IPS DF 19.7 (cell line): ENCODE measurements around the gene TBC1D16.

Source experiments
- DNase-seq: peaks from one replicate; pipeline ENCODE4 v3.0.0-alpha.2; 2013; ENCODE audit warnings: low read depth, low spot score

TBC1D16 gene

DNA sequence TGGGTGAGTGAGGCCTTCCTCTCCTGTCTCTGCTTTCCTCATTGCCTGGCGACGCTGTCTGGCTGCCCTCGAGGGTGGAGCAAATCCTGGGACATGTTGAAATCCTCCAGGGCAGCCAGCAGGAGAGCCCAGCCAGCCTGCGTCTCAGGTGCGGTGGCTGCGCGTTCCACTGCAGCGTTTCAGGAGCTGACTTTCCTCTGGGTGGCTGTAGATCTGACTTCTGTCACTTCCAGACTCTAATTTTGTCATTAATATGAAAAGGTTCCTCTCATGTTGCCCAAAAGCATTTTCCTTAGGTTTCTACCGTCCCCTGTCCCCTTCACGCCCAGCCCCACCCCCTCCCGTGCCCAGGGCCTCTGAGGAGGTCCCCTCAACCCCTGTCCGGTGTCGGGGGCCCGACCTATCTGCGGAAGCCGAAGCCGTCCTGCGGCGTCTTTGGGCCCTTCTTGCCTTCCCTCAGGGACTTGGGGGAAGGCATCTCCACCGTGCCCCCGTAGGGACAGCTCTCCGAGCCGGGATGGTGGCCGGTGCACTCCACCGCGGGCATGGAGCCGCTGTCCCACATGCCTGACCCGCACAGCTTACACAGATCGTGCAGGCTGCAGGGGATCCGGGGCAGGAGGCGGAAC, 95.1 kb downstream of the TBC1D16 start:
- no peak for DNase-seq

DNA sequence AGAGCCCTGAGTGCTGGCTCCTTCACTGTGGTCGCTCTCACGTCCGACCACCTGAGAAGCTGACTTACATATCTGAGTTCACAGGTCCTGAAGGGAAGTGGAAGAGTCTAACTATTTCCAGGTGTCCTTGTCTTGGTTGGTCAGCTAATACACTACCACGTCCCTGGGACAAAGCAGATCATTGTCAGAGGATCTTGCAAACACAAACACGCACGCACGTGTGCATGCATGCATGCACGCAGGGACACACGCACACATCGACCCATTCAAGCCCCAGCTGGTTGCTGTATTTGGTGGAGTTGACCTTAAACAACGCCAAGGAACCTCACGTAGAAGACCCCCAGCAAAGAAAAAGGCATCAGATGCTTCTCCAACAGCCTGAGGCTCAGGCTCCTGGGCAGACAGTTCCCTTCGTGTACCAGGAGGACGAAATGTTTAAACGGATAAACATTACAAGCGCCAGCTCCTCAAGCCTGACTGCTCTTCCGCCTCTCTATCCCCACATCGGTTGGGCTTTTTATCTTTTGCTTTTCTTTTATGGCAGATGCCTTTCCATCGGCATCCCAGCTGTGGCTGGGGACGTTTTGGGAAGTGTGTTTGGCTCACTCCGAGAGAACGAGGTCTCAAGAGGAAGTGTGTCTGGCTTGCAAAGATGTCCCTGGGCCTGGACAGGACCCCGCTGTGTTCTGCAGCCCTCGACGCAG, 95.8 kb downstream of the TBC1D16 start:
- DNase-seq = no peak

DNA sequence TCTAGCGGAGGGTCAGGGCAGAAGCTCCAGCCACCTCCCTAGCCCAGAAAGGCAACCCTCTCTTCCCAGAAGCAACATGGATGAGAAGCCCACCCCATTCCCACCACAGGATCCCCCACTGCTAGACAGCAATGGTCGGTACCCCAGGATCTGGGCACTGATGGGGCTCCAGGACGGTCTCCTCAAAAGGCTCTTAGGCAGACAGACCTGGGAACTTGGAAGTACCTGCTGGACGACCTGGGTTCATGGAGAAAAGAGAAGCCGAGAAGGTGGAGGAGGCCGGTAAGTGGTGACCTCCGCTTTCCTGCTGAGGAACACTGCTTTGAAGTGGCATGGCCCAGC, 96.6 kb downstream of the TBC1D16 start:
- DNase-seq = no peak

DNA sequence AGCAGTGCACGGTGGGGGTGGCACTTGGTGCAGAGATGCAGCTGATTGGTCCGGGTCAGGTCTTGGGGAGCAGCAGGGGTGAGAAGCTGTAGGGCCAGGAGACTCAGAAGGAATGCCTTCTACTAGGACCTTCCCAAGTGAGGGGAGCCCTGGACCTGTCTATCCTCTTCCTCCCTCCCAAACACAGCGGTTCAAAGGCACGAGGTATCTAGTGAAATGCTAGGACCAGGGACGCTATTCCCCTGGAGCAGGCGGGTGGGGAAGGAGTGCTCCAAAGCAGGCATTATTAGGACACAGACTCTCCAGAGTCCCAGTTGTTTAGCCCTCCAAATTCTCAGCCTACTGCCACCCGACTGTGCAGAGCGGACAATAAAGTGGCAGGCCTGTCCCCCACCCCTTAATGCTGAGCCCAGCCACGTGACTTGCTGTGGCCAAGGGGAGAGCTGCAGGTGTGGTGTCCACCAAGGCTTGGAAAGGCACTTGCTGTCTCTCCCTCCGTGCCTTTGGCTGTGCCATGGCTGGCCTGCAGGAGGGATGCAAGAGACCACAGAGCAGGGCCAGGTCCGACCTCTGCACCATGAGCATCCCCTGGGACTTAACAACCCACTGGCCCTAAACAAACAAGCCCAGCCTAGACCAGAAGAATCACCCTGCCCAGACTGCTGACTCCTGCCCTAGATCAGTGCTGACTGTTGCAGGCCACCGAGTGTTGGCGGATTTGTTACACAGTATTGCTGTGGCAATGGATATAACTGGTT, 97.2 kb downstream of the TBC1D16 start:
- no peak for DNase-seq

DNA sequence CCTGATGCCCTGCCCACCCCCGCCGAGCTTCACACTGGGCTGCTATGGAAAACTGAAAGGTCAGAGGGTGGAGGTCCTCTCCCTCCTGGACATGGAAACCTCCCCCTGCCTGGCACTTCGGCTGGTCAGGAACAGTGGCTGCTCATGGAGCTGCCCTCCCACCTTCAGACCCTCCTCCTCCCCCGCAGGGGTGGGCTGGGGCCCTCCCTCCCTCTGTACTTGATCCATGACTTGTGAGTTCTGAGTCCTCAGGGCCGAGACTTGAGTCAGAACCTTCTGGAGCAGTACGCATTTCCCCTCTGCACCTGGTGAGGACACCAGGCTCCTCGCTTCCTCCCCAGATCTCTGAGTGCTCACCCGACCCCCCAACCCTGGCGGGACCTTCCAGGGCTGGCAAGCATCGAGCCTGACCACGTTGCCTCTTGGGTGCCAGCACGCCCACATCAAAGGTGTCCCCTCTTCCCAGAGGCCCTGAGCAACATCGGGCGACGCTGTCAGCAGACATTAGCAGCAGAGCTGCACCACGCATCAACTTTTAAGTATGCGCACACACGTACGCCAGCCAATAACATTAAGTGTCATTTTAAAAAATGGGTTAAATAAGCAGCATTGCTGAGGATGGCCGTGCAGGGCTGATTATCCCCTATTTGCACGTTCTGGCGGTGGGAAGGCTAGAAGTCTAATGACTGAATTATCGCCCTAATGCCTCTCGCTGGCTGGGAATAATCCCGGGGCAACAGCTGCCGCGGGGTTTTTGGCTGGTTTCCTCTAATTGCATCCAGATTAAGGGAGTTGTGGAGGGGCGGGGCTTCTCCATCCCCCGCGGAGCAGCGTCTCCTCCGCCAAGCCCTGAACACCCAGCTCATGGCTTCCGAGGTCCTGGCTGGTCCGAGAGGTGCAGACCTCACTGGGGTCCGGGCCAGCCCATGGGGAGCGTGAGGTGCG, 98.0 kb downstream of the TBC1D16 start:
- no peak for DNase-seq

DNA sequence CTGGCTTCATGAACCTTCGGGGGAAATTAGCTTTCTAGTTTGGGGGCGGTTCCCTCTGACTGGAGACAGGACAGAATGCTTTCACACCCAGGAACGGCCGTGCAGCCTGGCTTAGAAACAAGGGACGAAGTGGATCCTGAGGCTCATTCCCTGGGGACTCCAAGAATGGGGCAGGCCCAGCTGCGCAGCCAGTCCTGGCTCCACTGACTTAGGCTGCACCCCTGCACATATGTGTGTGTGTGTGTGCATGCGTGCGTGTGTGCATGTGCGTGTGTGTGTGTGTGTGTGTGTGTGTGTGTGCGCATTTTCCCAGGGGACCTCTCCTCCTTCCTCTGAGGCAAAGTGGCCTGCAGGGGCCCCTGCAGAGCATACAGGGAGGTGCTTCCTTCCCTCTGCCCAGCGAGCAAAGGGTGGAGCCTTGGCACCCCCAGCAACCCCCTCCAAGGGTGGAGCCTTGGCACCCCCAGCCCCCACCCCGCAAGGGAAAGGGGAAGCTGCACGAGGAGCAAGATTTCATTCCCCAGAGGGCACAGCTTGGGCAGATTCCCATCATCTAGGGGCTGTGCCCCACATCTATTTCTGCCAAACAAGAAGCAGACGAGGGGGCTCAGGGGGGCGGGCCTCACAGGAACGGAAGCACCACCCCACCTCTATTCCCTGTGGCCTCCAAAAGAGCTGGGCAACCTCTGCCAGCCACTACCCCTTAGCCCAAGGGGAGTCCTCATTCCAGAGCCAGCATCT, 98.9 kb downstream of the TBC1D16 start:
- no peak for DNase-seq

DNA sequence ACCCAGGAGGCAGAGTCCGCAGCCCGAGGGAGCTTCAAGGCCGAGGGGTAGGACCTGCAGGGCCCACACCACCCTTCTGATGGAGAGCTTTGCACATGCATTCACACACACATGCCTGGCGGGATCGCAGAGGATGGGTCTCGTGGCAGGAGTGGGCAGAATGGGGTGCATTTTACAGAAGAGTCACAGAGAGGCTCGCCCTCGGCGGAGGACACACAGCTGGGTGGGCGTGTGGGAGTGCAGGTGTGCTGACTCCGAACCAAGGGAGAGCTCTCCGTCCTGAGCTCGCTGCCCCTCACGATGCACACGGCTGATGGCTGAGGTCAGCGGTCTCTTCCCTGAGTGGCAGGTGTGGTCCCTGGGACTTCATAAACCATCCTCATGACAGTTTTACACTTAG, 99.6 kb downstream of the TBC1D16 start:
- DNase-seq = no peak

DNA sequence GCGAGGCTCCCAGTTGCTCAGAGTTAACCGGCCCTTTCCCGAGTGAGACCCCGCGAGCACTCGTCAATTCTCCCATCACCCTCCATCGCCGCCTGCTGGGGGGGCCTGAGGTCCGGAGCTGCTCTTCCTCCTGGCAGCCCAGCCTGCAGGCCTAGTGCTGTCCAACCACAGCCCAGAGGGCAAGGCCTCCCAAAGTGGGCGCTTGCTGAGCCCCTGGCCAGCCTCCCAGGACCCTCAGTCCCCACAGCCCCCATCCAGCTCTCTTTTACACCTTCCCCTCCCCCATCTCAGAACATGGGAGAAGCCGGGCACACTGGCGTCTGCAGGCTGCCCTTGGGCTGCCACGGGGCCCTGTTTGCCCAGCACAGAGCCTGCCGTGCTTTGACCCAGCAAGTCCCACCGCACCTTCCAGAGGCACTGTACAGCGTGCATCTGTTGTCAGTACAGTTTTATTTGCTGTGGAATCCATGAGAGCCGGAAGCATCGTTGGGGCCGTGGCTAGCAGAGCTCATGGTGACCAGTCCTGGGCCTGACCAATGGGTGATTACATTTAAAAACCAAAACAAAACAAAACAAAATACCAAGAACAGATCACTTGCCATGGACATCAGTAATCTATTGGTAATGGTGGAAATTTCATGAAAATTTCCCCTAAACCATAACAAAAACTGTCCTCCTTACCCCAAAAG, 100.3 kb downstream of the TBC1D16 start:
- no peak for DNase-seq

DNA sequence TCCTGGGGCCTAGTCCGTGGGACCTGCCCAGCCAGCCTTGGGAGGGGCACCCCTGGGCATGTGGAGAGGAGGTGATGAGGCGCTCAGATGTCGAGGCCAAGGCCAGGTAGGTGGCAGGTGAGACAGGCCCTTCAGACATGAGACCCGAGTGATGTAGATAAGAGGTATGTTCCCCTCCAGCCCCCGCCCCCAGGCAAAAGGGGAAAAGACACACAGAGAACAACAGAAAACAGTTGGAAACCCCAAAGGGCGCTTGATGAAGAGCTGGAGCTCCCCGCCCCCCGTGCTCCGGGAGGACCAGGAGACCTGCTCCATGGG, 101.1 kb downstream of the TBC1D16 start:
- no peak for DNase-seq

DNA sequence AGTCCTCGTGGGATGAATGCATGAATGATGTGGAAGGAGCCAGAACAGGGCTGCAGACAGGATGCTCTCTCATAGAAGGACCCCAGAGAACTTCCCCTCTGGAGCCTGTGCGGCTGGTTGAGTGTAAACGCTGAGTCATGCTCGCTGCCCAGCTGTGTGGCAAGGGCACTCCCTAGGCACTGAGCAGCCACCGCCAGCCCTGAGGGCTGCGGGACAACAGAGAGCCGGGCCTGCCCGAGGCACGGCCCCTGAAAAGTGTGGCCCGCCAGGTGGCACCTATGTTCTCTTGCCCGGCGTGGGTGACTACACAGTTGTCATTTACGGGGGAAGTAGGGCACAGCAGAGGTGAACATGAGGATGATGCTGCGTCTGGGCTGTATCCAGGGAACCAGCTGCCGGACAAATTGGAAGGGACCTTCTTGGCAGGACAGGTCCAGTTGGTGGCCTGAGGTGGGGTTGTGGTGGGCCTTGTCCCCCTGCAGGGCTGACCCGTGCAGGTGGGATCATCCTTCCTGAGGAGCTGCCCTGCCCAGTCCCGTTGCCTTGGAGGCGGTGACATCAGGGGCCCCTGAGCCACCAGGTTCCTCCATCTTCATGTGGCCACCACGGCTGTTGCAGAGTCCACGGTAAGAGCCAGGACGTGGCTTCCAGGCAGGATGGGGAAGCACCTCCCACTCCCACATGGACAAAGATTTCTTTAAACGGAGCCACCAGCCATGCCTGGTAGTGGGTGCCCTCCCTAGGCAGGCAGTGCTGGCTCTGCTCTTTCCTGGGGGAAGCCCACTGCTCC, 101.6 kb downstream of the TBC1D16 start:
- DNase-seq = no peak

DNA sequence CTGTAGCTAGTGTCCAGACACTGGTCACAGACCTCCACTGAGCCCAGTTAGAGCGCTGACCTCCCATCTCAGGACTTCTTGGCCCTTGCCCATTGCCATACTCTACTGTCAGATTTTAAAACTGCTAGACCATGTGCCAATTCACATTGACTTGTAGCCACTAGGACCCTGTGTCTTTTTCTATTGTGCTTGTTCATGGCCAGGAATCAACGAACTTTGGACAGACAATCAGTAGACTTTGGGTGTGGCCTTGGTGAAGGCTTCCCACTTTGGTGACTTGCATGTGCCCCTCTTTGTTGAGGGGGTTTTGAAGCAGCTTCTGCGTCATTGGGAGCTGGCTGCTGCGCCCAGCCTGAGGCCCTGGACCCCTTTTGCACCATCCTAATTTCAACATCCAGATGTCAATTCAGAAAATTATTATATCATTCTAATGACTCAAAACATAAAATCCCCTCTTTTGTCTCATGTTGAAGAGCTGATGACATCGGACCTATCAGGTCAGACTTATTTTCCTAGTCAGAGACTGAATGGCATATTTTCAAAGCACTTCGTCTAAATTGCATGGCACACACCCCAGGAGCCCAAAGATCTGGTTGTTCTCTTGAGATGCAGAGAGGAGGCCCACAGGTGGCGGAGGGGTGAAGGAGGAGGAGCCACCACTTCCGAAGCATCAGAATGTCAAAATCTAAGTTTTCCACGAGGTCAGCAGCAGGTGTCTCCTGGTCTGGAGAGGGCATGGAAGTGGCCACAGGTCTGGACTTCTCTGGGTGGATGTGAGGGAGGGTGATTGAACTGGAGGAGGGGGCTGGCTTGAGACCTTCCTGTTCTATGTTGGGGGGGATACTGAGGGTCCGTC, 103.0 kb downstream of the TBC1D16 start:
- no peak for DNase-seq

DNA sequence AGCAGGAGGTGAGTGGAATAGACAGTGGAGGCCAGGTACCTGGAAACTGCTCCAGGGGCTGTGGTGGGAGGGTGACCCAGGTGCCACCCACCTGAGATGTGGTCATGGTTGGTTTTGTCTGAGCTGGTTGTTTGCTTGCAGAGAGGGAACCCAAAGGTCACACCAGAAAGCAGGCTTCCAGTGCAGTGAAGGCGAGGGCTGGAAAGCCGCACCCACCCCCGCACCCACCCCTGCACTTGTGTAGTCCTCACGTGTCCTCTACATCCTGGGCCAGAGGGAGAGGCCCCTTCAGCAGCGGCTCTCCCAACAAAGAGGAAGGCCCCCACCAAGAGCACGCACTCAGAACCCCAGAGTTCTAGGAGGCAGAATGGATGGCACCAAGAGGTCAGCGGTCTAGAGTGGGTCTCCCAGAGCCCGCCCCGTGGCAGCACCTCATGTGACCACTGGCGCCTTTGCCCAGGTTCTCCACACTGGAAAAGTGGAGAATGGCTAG, 103.8 kb downstream of the TBC1D16 start:
- DNase-seq = no peak

DNA sequence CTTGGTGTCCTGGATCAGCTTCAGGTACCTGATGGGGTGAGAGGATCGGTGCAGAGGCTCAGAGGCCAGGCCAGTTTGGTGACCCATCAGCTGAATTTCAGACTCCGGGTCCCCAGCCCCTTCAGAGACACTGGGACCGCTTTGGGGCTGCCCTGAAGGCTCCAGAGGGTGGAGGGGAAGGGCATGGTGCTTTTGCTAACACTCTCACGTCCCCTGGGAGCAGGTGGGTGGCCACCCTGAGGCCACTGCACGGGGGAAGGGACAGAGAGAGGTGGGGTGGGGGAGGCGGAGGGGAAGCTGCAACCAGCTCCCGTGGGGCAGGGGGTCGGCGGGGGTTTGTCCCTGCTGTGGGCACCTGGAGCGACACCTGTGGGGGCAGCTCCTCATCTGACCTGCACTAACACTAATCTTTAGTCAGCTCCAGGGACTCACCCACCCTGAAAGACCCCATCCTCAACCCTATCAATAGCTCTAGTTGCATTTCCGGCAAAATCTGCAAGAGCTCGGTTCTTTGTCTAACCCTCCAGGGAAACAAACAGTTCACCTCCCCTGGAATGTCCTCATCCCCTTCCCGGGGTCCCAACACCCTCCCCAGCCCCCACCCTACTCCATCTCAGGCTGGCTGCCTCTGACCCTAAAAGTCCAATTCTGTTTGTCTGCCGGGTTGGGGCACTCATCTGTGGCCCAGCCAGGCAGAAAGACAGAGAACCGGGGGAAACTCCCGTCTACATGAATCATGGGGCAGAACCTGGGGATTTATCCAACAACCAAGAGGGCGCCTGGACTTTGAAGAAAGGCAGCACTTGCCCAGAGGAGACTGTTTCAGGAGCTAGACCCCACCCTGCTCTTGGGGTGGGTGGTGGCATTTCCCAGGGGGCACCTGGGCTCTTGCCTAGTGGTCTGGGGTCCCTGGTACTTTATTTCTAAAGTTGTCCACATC, 104.5 kb downstream of the TBC1D16 start:
- no peak for DNase-seq

DNA sequence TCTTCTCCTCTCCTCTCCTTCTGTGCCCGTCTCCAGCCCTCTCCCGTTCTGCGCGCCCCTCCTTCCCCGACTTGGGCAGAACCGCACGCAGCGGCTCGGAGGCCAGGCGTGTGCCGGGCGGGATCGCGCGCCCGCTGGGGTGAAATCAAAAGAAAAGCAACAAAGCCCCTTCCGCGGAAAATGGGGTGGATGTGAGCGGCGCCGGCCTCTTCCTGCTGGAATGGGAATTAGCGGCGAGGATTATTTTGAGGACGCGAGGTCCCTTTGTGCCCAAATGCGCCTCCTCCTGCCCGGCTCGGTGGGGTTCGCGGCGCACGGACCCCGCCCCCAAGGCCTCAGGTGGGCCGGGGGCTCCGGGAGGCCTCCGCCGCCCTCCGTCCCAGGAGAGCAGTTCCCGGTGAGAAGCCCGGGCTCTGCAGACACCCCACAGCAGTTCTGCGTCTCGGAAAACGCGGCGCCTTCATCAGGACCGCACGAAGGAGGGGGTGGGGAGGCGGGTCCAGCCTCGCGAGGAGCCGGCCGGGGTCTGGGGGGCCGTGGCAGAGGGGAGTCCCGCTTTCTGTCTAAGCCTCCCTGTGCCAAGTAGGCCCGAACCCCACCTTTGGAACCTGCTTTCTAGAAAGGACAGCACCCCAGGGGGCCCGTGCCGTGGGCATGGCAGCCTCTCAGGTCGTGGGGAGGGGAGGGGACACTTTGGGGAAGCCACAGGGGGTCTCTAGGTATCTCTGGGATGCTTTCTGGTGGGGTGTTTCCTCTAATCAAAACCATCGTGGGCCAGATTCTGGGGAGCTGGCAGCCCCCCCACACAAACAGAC, 105.4 kb downstream of the TBC1D16 start:
- no peak for DNase-seq

DNA sequence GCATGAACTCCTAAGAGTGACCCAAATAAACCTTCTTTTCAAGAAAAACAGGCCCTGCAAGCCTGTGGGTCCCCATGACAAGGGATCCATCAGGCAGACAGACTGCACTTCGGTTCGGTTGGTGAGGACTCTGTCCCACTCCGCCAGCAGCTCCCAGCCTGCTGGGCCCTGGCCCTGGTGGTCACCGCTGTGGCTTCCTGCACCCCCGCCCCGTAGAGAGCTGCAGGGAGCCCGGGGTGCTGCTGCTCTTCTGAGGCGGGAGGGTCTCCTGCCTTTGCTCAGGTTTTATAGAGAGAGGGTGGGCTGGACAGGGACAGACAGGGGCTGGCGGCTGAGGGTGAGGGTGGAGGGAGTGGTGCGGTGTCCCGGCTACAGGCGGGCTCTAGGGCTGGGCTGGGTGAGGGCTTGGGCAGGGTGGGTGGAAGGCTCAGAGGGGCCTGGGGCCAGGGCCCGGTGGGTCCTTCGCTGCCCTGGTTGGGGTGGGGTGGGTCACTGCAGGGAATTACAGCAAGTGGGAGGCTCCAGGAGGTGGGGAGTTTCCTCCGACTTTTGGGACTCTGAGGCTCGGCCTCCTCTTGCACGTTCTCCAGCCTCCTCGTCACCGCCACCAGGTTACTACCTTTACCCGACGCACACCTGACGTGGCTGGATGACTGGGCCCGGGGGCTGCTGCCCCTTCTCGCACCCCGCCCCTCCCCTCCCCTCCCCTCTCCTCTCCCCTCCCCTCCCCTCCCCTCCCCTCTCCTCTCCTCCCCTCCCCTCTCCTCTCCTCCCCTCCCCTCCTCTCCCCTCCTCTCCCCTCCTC, 106.2 kb downstream of the TBC1D16 start:
- DNase-seq = no peak
